GM21717 (cell line): ENCODE data around the gene ATF7.

Experiments
- ATAC-seq: cut with Tn5 transposase; IDR thresholded peaks from one replicate; pipeline ENCODE4 v1.9.1; 2021; ENCODE audit warnings: mild to moderate bottlenecking, moderate library complexity; ENCODE audit not compliant: unreplicated experiment

ATF7 gene

GRCh38 chr12:53463802-53464560 is 162.2 kb downstream of the ATF7 start:
- ATAC-seq = no peak

GRCh38 chr12:53462935-53463334 is 163.2 kb downstream of the ATF7 start:
- ATAC-seq = no peak

- ATAC-seq = no peak
Measured at GRCh38 chr12:53461591-53461990, 164.6 kb downstream of the ATF7 start.

- ATAC-seq = no peak
Measured at GRCh38 chr12:53461059-53461458, 165.1 kb downstream of the ATF7 start.

GRCh38 chr12:53459097-53459496 is 167.1 kb downstream of the ATF7 start:
- ATAC-seq = no peak
